Activated T-cell treated with anti-CD3 and anti-CD28 coated beads for 4 hours (primary cell): ENCODE data around the gene MOSPD3.
A peak's percentile ranks its signal among the peaks of the same experiment; 100 is the strongest.

Source experiments
- DNase-seq: peaks from one replicate; pipeline ENCODE4 v3.0.0-alpha.2; 2020

The MOSPD3 gene

DNA sequence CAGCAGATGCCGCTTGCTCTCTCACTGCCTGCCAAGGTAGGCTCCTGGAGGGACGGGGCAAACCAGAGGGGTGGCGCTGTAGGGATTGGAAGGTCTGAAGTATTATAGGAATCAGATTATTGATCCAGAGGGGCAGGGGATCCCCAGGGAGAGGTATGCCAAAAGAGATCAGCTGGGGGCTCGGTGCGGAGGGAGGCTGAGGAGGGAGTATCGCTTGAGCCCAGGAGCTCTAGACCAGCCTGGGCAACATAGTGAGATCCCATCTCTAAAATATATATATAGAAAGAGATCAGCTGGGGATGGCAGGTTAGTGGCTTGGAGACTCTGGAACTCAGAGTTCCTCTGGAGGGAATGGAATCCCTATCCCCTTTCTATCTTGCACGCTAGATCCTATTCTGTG, 17.2 kb upstream of the MOSPD3 start:
- no peak for DNase-seq

DNA sequence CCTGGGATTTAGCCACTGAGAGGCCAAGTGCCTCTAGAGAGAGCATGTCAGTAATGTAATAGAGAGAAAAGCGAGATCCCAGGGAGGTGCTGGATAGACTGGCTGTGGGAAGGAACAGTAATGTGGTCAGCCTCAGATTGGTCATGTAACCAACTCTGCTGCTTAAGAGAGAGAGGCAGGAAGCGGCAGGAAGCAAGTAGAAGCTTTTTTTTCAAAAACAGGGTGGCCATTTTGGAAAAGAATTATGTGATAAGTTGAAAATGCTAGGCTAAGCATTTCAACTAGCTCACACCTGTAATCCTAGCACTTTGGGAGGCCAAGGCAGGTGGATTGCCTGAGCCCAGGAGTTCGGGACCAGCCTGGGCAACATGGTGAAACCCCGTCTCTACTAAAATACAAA, 13.9 kb upstream of the MOSPD3 start:
- DNase-seq = no peak

DNA sequence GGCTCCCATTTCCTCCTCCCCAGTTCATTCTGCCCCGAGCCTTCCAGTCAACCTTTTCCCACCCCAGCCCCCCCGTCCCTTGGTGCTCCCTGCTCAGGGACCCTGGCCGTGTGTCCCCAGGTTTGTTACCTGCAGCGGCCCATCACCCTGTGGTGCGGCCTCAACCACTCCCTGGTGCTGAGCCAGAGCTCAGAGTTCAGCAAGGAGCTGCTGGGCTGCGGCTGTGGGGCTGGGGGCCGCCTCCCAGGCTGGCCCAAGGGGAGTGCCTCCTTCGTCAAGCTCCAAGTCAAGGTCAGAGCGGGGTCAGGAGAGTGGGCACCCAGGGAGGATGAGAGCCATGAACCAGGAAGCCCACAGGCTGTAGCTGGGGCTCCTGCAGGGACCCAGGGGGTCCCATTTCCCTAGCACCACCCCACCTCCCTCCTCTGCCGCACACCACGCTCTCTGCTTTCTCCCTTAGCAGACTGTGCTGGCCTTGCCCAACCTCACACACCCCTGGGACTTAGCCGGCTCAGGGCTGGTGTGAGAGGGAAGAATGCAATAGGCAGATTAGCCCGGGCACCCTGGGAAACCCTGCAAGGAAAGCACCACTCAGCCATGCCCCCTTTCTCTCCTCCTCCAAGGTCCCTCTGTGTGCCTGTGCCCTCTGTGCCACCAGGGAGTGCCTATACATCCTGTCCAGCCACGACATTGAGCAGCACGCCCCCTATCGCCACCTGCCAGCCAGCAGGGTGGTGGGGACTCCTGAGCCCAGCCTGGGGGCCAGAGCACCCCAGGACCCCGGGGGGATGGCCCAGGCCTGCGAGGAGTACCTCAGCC, 12.2 kb upstream of the MOSPD3 start:
- no peak for DNase-seq

DNA sequence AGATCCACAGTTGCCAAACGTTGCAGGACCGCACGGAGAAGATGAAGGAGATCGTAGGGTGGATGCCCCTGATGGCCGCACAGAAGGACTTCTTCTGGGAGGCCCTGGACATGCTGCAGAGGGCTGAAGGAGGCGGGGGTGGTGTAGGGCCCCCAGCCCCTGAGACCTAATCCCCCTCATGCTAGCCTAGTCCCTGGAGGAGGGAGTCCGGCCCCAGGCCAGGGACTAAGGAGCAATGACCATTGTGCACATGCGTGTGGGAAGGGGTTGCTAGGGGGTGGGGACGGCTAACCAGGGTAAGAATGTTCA, 11.7 kb upstream of the MOSPD3 start:
- DNase-seq = no peak

DNA sequence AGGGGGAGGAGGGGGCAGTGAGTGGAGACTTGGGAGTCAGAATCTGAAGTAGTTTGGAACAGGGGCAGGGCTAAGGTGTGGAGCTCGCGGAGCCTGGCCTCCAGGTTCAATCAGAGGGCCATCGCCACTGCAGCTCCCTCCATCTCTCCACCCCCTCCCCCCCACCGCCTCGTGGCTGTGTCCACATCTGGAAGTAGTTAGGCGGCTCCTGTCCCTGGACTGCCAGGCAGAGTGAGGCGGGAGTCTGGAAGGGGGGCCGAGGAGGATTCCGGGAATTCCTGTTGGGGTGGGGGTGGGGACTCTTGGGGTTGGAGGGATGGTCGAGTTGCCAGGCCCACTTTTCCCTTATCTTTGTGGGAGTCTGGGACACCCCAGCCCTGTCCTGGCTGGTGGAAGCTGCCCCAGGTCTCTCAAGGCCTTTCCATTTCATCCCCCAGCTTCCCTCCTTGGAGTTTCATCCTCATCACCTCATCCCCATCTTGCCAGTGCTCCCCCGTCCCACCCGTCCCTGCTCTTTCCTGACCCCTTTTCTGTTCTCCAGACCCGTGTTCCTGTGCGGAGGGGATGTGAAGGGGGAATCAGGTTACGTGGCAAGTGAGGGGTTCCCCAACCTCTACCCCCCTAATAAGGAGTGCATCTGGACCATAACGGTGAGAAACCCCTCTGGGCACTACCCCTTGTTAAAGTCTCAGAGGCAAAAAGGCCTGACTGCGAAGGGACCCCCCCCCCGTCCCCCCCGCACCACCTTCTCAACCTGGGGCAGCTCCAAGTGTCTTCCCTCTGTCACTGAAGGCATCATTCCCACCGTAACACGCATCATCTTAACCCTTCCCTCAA, 9.2 kb upstream of the MOSPD3 start:
- no peak for DNase-seq

DNA sequence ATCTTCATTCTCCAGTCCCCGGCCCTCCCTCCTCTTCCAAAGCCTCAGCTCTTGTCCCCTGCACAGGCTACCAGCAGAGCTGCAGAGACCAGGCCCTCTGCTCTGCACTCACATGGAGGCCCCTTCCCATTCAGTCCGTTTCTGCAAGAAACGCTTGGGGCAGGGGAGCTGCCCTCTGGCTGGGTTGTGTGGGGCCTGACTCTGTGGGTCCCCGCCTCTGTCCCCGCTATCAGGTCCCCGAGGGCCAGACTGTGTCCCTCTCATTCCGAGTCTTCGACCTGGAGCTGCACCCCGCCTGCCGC, 8.7 kb upstream of the MOSPD3 start:
- no peak for DNase-seq

DNA sequence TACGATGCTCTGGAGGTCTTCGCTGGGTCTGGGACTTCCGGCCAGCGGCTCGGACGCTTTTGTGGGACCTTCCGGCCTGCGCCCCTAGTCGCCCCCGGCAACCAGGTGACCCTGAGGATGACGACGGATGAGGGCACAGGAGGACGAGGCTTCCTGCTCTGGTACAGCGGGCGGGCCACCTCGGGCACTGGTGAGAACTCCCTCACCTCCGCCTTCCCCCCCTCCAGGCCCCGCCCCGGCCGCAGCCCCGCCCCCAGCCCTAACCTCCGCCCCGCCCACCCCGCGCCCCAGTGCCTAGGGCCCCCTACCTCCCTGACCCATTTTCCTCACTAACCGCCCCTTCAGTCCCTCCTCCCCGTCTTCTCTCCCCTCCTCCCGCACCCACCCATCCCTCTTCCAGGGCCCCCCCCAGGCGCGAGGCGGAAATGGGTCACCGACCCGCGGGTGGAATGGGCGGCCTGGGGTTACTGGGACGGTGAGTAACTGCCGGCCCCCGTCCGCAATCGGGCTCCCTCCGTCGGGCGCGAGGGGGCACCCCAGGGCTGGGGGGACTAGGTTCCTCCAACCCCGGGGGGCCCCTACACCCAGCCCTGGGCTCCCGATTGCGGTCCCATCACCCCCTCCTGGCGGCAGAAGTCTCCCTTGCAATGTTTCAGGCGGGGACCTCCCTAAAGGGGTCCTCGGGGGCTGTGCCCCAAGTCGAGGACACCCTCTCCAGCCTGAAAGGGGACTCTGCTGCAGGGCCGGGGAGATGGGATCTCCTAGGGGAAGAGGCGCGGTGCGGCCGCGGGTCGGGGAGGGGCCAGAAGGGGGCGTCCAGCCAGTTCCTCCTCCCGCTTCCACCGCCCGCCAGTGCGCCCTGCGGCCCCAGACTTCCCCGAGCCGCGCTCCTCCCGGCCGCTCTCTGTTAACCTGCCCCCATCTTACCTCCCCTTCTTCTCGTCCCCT, 8.0 kb upstream of the MOSPD3 start:
- peak; percentile 53 for DNase-seq

DNA sequence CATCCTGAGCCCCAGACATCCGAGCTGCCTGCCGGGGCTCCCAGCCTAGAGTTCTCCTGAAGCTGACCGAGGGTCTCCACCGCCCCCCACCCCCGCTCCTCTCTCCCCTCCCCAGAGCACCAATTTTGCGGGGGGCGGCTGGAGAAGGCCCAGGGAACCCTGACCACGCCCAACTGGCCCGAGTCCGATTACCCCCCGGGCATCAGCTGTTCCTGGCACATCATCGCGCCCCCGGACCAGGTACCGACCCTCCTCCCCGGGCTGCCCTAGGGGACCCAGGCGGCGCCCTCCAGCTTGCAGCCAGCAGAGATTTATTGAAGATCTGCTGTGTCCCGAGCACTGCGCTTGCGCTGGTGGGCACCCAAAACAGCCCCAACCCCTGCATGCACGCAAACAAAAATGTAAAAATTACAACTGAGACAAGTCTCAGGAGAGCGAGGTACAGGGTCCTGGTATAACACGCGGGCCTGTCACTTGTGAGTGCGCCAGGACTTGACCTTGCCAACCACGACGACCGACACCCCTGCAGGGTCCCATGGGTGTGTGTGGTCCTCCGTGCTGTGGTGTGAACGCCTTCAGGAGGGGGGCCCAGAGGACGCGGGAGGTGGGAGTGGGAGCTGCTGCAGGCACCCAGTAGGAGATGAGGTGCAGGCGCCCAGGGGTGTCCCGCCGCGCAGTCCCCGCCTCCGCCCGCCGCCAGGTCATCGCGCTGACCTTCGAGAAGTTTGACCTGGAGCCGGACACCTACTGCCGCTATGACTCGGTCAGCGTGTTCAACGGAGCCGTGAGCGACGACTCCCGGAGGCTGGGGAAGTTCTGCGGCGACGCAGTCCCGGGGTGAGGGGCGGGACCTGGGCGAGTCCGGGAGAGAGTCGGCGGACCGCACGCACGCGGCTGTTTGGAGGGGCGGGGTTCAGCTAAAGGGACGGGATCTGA, 7.1 kb upstream of the MOSPD3 start:
- no peak for DNase-seq

DNA sequence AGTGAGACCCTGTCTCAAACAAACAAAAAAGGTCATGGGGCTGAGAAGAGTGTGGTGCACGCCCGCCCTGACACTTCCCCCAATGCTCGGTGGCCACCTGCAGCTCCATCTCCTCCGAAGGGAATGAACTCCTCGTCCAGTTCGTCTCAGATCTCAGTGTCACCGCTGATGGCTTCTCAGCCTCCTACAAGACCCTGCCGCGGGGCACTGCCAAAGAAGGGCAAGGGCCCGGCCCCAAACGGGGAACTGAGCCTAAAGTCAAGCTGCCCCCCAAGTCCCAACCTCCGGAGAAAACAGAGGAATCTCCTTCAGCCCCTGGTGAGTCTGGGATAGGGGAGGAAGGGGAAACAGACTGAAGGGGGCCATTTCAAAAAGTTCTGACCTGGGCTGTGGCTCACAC, 6.0 kb upstream of the MOSPD3 start:
- no peak for DNase-seq

DNA sequence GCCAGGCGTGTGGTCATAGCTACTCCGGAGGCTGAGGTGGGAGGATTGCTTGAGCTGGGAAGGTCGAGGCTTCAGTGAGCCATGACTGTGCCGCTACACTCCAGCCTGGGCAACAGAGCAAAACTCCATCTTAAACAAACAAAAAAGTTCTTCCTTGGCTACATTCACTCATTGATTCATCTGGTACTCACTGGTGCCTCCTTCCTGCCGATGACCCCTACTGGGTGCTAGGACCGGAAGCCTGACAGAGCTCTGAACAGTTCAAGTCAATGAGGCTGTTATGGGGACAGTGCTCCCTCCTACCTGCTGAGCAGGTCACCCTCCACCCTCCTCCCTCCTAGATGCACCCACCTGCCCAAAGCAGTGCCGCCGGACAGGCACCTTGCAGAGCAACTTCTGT, 5.2 kb upstream of the MOSPD3 start:
- no peak for DNase-seq

DNA sequence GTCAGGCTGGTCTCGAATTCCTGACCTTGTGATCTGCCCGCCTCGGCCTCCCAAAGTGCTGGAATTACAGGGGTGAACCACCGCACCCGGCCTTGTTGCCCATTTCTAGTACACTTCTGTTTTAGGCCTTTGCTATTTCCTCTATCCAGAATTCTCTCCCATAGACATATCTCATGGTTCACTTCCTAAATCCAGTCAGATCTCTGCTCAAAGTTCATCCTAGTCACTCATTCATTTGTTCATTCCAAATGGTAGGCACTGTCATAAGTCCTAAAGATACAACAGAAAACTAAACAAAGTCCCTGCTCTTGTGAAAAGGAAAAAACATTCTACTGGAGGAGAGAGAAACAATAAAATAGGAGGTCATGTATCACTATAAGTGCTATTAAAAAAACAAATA, 2.4 kb upstream of the MOSPD3 start:
- DNase-seq = no peak

DNA sequence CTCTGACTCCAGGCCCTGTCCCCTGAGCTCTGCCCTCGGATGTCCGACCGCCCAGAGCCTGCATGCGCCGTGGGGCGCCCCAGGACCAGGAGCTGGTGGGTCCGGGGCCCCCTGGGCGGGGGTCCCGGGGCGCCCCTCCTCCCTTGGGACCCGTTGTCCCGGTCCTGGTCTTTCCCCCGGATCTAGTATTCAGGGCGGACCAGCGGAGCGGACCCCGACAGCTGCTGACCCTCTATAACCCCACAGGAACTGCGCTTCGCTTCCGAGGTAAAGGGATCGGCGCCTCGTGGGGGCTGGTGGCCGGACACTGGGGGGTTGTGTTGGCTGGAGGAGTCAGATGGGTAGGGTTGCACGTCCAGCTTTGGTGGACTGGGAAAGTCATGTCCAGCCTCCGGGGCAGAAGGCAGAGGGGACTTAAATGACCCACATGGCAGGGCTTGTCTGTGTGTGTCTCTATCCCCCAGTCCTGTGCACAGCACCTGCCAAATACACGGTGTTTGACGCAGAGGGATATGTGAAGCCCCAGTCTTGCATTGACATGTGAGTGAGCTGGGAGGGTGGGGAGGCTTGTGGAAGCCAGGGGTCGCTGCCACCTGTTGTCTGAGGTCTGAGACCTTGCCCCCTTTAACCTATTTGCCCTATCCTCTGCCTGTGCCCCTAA, 520 bp downstream of the MOSPD3 start:
- DNase-seq = no peak

DNA sequence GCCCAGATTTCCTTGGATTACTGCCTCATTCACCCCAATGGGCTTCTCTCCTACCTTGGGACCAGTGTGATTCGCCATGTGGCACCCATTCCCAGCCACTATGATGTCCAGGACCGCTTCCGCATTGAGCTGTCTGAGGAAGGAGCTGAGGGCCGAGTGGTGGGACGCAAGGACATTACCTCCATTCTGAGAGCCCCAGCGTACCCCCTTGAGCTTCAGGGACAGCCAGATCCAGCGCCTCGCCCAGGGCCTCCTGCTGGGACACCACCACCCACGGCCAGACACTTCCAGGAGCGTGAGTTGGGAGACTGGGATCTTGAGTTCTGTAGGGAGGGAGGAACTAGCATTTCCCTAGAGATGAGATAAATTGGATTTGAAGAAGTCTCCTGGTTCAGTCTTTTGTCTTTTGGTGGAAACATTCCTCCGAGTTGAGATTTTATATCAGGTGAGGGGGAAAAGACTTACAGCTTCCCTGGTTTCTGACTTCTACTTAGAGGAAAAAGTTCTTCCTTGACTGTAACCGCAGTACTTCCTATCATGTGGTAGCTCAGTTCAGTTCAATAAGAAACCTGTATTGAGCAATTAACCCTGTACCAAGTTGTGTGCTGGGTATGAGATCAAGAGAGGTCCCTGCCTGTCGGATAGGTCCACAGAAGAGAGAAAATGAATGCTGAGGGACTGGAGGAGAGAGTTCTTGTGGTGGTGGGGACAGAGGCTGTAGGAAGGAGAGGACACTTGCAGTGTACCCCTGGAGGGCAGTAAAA, 1.3 kb downstream of the MOSPD3 start:
- no peak for DNase-seq

DNA sequence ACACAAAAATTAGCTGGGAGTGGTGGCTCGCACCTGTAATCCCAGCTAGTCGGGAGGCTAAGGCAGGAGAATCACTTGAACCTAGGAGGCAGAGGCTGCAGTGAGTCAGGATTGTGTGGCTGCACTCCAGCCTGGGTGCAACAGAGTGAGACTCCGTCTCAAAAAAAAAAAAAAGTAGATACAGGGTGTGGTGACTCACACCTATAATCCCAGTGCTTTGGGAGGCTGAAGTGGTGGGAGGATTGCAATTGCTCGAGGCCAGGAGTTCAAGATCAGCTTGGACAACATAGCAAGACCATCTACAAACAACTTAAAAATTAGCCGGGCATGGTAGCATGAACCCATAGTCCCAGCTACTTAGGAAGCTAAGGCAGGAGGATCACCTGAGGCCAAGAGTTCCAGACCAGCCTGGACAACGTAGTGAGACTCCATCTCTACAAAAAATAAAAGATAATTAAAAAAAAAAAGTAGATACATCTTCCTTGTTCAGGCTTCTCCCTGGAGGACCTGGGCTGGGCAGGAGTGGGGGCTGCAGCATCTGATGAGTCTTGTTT, 2.0 kb downstream of the MOSPD3 start:
- no peak for DNase-seq

DNA sequence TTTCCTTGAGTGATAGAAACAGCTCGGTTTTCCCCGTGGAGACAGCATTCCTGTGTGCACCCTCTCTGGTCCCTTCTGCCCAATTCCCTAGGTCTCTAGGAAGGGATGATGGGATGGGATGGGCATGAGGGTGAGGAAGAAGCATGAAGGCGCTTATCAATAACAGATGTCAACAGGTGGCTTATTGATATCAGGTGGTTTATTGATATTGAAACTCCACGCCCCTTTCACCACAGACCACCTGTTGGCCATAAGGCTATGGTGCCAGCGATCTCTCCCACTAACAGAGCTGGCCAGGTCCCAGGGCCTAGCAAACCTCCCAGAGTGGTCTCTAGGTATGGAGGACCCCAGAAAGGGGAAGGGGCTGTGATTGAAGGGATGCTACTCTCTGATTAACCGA, 7.9 kb downstream of the MOSPD3 start:
- DNase-seq = no peak

DNA sequence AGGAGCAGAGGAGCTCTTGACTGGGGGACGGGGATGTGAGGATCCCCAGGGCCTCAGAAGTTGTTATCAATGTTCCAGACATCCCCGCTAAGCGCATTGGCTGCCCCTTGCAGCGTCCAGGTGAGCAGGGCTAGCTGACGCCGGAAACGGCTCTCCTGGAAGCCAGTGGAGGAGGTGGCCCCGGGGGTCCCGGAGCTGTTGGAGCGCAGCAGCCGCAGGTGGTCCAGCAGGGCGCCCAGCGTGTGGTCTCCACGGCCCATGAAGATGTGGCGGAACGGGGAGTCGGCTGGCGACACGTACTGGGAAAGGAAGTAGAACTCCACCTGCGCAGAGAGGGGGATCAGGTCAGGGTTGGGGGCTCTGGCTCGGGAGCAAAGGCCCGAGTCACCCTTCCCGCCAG, 8.5 kb downstream of the MOSPD3 start:
- DNase-seq = no peak

DNA sequence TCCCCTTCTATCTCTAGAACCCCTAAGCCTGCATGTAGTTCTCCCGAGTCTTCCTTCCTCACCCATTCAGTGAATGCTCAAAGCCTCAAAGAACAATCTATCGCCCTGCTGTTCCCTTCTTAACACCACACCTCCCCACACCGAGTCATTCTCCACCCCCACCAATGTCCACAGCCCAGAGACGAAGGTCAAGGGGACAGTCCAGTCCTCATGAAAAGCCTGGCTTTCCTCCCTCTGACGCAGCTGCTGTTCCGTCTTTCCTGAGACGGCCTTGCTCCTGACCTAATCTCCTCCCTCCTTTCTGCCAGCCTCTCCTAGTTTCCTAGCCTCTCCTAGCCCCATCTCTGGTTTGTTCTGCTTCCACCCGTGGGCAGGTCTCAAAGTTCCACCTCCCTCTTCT, 9.2 kb downstream of the MOSPD3 start:
- DNase-seq = no peak

DNA sequence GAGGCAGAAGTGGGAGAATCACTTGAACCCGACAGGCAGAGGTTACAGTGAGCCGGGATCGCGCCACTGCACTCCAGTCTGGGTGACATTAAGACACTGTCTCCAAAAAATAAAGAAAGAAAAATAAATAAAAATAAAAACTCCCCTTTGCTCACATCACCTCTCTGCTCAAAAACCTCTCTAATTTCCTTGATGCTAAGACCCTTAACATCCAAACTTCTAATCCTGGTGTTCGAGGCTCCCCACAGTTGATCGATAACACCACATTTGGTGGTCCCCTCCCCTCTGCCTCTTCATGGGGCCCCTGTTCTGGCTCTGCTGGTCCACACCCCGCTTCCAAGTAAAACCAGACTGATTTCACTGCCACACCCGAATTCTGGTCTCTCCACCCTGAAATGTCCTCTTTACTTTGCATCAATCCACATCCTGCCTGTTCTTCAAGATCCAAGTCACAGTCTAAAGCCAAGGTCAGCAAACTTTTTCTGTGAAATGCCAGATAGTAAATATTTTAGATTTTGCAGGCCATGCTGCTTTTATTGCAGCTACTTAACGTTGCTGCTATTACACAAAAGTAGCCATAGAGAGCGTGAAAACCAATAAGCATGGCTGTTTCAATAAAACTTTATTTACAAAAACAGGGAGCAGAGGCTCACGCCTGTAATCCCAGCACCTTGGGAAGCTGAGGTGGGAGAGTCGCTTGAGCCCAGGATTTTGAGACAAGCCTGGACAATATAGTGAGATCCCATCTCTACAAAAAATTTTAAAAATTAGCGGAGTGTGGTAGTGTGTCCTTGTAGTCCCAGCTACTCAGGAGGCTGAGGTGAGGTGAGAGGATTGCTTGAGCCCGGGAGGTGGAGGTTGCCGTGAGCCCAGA, 11.8 kb downstream of the MOSPD3 start:
- DNase-seq = no peak

DNA sequence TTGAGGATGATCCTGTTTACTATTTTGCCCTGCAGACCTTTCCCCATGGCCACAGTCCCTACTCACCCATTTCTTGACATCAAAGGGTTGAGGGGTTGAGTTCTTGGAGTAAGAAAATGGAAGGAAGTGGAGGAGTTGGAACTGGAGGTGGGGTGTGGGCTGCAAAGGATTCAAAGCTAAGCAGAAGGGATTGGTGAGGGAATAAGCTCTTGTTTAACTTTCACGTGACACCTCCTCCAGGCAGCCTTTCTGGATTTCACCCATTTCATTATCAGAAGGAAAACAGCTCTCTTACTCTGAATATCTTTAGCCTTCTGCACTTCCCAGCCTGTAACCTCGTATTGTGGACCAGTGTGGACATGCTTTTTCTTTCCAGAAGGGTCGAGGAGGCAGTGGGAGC, 13.7 kb downstream of the MOSPD3 start:
- DNase-seq = no peak
